Measurements from ENCODE around the gene PRKACG.
"Not testable (repeated sequence)": the region's sequence is repeated elsewhere in the genome, so short reads cannot be mapped to it uniquely, and the experiment has no call there.

The PRKACG gene

GRCh38 chr9:69014013-69014412 lies at the start of gene PRKACG:
PRKACG (minus strand) TSS chr9:69014113; CDS start chr9:69014092, 21 bp downstream.
- DNase-seq = no peak

- no peak for DNase-seq
These were observed 48.3 kb upstream of the PRKACG start for GRCh38 chr9:69062195-69062594.

- DNase-seq = no peak
These were observed 46.9 kb upstream of the PRKACG start for GRCh38 chr9:69060766-69061165.

- DNase-seq = no peak
These were observed 44.2 kb upstream of the PRKACG start for GRCh38 chr9:69058101-69058500.

- no peak for DNase-seq
These were observed 42.4 kb upstream of the PRKACG start for GRCh38 chr9:69056191-69056815.

GRCh38 chr9:69054989-69055388 lies 41.1 kb upstream of the PRKACG start:
- no peak for DNase-seq

- not testable (repeated sequence) for DNase-seq
These were observed 37.0 kb upstream of the PRKACG start for GRCh38 chr9:69050936-69051335.

- DNase-seq = no peak
These were observed 35.2 kb upstream of the PRKACG start for GRCh38 chr9:69049094-69049493.

GRCh38 chr9:69047371-69047770 lies 33.5 kb upstream of the PRKACG start:
- peak; percentile 8 for DNase-seq

GRCh38 chr9:69046723-69047122 lies 32.8 kb upstream of the PRKACG start:
- no peak for DNase-seq

GRCh38 chr9:69045821-69046220 lies 31.9 kb upstream of the PRKACG start:
- no peak for DNase-seq

GRCh38 chr9:69044240-69045219 lies 30.6 kb upstream of the PRKACG start:
- no peak for DNase-seq

- DNase-seq = no peak
These were observed 26.7 kb upstream of the PRKACG start for GRCh38 chr9:69040646-69041045.

- no peak for DNase-seq
These were observed 22.9 kb upstream of the PRKACG start for GRCh38 chr9:69036799-69037198.

GRCh38 chr9:69036309-69036708 lies 22.4 kb upstream of the PRKACG start:
- DNase-seq = no peak

GRCh38 chr9:69035438-69036308 lies 21.8 kb upstream of the PRKACG start, which contains the start of gene FXN:
FXN (plus strand) TSS chr9:69035752; CDS start chr9:69035783, 31 bp downstream.
- DNase-seq = peak; percentile 74

- no peak for DNase-seq
These were observed 20.2 kb upstream of the PRKACG start for GRCh38 chr9:69034071-69034470.

GRCh38 chr9:69030851-69031645 lies 17.1 kb upstream of the PRKACG start:
- DNase-seq = no peak

- no peak for DNase-seq
These were observed 15.6 kb upstream of the PRKACG start for GRCh38 chr9:69029535-69029934.

- peak; percentile 84 for DNase-seq
These were observed 14.8 kb upstream of the PRKACG start for GRCh38 chr9:69028754-69029153.

- DNase-seq = peak; percentile 53
These were observed 13.6 kb upstream of the PRKACG start for GRCh38 chr9:69027355-69028097.
